ENCODE data around the gene PTPRB.

The PTPRB gene

DNA sequence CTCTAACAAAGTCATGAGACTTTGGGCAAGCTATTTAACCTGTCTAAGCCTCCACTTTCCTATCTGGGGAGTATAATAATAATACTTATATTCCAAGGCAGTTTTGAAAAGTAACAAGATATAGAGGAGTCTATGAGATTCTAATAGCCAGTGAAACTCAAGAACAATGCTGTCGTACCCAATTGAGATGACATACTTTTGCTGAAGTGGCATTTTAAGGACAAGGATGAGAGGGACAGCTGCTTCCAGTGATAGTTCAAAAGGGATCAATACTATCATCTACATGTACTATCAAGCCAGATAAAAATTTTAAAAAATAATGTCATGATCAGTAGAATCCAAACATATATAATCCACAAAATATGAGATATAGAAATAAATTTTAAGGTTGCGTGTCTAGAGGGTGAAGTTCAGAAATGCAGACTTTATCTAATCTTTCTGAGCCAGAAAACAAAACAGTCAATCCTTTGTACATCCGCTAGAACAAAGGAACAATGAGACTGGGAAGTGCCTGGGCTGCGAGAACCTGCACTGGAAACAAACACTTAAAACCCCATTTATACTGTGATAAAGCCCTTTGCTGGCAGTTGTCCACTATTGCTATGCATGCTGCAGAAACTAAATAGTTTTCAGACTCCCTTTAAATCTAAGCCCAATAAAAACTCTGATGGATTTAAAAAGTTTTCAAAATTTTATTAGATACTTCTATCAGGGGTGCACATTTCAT, 38.6 kb downstream of the PTPRB start:
- Histone ChIP-seq H3K27me3 (no peaks in the 10 kb centered on the region), H3K36me3 (no peaks in the 10 kb centered on the region), H3K9me3 (no peaks in the 10 kb centered on the region), H3K27ac (no peak overlapping the region), H3K4me1 (no peaks in the 10 kb centered on the region), H3K4me3 (no peak overlapping the region)
- TF ChIP-seq, protein P1, sequence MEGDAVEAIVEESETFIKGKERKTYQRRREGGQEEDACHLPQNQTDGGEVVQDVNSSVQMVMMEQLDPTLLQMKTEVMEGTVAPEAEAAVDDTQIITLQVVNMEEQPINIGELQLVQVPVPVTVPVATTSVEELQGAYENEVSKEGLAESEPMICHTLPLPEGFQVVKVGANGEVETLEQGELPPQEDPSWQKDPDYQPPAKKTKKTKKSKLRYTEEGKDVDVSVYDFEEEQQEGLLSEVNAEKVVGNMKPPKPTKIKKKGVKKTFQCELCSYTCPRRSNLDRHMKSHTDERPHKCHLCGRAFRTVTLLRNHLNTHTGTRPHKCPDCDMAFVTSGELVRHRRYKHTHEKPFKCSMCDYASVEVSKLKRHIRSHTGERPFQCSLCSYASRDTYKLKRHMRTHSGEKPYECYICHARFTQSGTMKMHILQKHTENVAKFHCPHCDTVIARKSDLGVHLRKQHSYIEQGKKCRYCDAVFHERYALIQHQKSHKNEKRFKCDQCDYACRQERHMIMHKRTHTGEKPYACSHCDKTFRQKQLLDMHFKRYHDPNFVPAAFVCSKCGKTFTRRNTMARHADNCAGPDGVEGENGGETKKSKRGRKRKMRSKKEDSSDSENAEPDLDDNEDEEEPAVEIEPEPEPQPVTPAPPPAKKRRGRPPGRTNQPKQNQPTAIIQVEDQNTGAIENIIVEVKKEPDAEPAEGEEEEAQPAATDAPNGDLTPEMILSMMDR (IDR thresholded peaks at IDR 0.05): no peak
- no peak for DNase-seq
- intact Hi-C loops (cut with DNase I; ENCODE audit: low total_unique reads): no loop called here

DNA sequence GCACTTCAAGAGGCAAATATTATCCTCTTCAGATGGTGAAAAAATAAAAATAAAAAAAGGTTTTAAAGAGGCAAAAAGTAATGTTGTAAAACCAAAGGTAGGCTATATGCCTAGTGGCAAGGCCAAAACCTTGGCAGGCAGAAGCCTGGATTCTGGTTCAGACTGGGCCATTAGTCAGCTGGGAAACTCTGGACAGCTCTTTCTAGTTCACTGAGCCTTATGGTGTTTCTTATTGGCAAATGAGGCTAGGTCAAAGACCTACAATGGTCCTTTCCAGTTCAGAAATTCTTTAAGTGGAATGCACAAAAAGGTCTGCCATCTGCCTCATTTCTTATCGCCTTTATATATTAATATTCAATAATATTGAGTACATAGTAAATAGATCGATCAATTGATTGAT, 44.6 kb downstream of the PTPRB start:
- no peak overlapping the region for H3K27ac ChIP-seq
- no peaks in the 10 kb centered on the region for H3K4me1 ChIP-seq
- H3K36me3 ChIP-seq: no peaks in the 10 kb centered on the region
- H3K27me3 ChIP-seq: no peaks in the 10 kb centered on the region
- no peaks in the 10 kb centered on the region for H3K9me3 ChIP-seq
- no peak for DNase-seq
- no peak overlapping the region for H3K4me3 ChIP-seq
- intact Hi-C loops (cut with DNase I; ENCODE audit: low total_unique reads): loop anchor here (5.0 kb wide), 1 partner anchor 125 kb away; no protein-coding TSS in a partner anchor
- TF ChIP-seq, protein P1 (IDR thresholded peaks at IDR 0.05): no peak

DNA sequence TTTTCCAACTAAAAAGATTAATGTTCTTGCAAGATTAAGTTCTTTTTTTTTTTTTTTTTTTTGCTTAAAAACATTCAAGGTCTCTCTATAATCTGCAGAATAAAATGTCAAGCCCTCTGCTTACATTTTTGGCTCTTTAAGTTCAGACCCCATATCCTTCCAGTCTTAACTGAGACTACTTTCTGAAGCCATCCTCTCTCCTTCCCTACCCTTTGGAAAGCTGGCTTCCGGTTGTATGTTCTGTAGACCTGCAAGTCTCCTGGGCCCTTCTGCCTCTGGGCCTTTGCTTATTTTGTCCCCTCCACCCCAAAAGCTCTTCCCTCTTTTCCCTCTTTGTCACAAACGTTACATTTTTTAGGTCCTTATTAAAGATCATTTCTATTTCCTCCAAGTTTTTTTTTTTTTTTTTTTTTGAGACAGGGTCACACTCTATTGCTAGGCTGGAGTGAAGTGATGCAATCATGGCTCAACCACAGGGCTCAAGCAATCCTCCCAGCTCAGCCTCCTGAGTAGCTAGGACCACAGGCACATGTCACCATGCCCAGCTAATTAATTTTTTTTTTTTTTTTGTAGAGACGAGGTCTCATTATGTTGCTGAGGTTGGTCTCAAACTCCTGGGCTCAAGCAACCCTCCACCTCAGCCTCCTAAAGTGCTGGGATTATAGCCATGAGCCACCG, 46.5 kb downstream of the PTPRB start:
- H3K9me3 ChIP-seq: no peaks in the 10 kb centered on the region
- H3K4me3 ChIP-seq: no peak overlapping the region
- no peak for DNase-seq
- H3K4me1 ChIP-seq: no peaks in the 10 kb centered on the region
- no peaks in the 10 kb centered on the region for H3K36me3 ChIP-seq
- no peak overlapping the region for H3K27ac ChIP-seq
- TF ChIP-seq, protein P1 (IDR thresholded peaks at IDR 0.05): no peak
- intact Hi-C loops (cut with DNase I; ENCODE audit: low total_unique reads): loop anchor here (5.0 kb wide), 1 partner anchor 127 kb away; no protein-coding TSS in a partner anchor
- H3K27me3 ChIP-seq: no peaks in the 10 kb centered on the region

DNA sequence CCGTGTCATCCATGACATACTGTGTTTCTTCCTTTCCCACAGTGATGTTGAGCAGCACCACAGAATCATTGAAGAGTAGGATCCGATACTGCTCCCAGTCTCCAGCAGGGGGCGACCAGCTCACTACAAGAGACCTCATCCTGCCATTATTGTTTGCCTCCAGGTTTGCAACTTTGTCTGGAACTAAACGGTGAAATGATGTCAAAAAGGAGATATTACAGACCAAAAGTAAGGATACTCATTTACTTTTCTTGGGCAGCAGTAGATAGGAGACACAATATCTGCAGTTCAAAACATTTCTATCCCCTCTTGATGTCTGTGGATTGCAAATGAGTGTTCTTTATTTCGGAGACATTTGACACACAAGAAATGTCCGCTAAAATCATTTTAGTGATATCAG, 47.2 kb downstream of the PTPRB start:
- no peaks in the 10 kb centered on the region for H3K36me3 ChIP-seq
- peak; percentile 77 to 81 for DNase-seq
- TF ChIP-seq, protein P1 (IDR thresholded peaks at IDR 0.05): peak; percentile 74 to 78

DNA sequence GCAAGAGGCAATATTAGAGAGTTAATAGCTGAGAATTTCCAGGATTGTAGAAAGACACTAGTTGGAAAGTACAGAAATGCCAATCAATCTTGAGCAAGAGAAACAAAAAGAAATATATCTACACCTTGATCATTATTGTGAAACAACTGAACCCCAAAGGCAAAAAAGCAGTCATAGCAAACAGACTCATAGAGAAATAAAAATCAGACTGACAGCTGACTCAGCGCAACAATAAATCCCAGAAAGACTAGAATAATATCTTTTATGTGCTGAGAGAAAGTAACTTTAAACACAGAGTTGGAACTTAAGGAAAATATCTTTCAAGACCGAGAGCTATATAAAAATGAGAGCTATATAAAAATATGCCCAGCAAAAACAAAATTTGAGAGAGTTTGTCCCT, 52.9 kb downstream of the PTPRB start:
- Histone ChIP-seq H3K4me1 (no peaks in the 10 kb centered on the region), H3K27ac (no peak overlapping the region), H3K9me3 (peaks cover 0 to 20% (median 0%) of the 10 kb centered on the region in 3 donors), H3K36me3 (no peaks in the 10 kb centered on the region), H3K27me3 (no peaks in the 10 kb centered on the region), H3K4me3 (no peak overlapping the region)
- TF ChIP-seq, protein P1 (IDR thresholded peaks at IDR 0.05): no peak
- intact Hi-C loops (cut with DNase I; ENCODE audit: low total_unique reads): loop anchor here (10.0 kb wide), 1 partner anchor 430 kb away; no protein-coding TSS in a partner anchor
- DNase-seq: no peak

More for the DNA sequence above, 47.2 kb downstream of the PTPRB start:
- peaks cover 0 to 3% (median 0%) of the 10 kb centered on the region in 3 donors for H3K9me3 ChIP-seq
- no peak overlapping the region for H3K4me3 ChIP-seq
- intact Hi-C loops (cut with DNase I; ENCODE audit: low total_unique reads): loop anchor here (5.0 kb wide), 1 partner anchor 127 kb away; no protein-coding TSS in a partner anchor
- no peak overlapping the region for H3K27ac ChIP-seq
- no peaks in the 10 kb centered on the region for H3K4me1 ChIP-seq
- H3K27me3 ChIP-seq: no peaks in the 10 kb centered on the region
